Stimulated activated CD8-positive, alpha-beta memory T cell treated with anti-CD3 and anti-CD28 coated beads, Interleukin-2, amount 100 ng/mL, for 1 hour (primary cell): ENCODE data around the gene AGAP4.
"Not testable (repeated sequence)": the region's sequence is repeated elsewhere in the genome, so short reads cannot be mapped to it uniquely, and the experiment has no call there.

ENCODE experiments used
- DNase-seq, 2 donors: peaks; one replicate each; pipeline ENCODE4 v3.0.0-alpha.2; 2020; ENCODE audit warnings: low read depth in 2 of 2

AGAP4 gene

DNA sequence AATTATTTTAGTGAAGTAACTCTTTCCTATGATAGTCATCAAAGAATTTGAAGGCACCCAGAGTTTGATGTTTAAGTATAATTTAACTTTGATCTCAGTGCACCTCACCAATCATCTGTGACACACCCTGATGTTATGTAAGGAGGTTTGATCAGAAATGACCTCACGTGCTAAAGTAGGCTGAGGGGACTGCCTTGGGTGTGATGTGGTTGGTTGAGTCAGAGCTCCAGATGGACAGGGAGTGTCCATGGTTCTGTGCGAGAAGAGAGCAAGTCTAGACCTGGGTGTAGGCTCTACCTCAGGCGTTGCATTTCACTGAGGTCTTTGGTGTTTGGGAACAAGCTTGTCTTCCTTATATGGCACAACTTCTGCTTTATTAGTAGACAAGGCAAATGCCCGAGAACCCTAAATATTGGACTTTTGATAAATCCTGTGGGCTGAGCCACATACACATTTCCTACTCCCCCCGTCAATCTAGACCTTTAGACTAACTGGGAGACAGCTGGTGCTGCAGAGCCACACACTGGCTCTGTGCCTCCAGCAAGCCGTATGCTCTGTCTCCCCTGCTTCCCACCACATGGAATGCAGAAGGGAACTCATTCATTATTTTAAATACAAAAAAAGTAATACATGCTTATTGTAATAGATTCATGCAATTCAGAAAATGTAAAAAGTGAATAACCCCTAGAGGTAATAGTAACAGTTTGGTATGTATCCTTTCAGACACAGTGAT is 56.4 kb downstream of the AGAP4 start:
- DNase-seq = not testable (repeated sequence)

DNA sequence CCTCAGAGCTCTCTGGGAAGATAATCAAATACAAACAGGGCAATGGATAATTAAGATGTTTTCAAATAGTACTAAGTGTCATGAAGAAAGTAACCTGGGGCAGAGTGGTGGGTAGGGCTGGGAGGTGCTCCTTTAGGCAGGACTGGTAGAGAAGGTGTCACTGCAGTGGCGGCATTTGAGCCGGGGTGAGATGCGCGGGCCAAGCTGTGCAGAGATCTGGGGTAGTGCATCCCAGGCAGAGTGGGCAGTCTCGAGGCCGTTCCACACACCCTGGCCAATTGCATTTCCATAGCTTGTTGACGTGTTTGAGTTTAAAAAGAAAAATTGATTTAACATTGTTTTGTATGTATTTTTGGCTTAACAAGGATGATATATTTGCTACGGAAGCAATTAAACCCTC is 57.3 kb downstream of the AGAP4 start:
- not testable (repeated sequence) for DNase-seq

- not testable (repeated sequence) for DNase-seq
Measured at GRCh38 chr10:45787212-45787741, 60.0 kb downstream of the AGAP4 start.

- not testable (repeated sequence) for DNase-seq
Measured at GRCh38 chr10:45786217-45786616, 61.1 kb downstream of the AGAP4 start.
